ENCODE measurements around the gene P2RX3.

DNA sequence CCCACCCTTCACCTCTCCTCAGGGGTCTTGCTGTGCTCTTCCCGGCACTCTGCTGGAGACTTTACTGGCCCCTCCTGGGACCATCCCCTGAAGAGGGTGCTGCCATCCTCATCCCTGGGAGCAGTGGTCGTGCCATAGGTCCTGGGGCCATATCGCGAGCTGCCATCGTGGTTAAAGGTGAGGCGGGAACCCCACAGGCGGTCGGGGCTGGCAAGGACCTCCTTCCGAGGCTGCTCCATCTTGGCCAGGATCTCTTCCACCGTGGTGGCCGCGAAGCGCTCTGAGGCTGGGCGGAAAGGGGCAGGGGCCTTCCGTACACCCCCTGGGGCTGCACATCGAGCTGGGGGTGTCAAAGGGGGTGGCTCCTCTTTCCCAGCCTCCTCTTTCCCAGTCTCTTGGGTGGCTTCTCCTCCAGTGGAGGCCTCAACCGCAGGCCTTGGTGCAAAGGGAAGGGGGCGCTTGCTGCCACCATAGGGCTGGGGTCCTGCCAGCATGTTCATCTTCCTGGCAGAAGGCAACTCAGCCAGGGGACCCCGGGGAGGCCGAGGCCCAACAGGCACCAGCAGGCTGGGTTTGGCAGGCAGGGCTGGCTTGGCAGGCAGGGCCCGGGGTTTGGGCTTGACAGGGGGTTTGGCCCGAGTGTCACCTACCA, 18.0 kb upstream of the P2RX3 start:
- TF ChIP-seq GATA2 (IDR thresholded peaks at IDR 0.05; ENCODE audit: low read depth, low read length) (no peak), GATA3 (IDR thresholded peaks at IDR 0.05; ENCODE audit: low read depth, low read length) (no peak)
